C4-2B (cell line): ENCODE data around the gene TMPRSS5.
"Not testable (repeated sequence)": the region's sequence is repeated elsewhere in the genome, so short reads cannot be mapped to it uniquely, and the experiment has no call there.

Experiments used
- H3K27ac ChIP-seq: fragments of 450-650 bp; 2 replicates; pipeline ENCODE4 v1.5.1; 2017
- CTCF ChIP-seq: fragments of 450-650 bp; conservative IDR thresholded peaks from 2 replicates; pipeline ENCODE4 v1.5.1; 2017; ENCODE audit warnings: mild to moderate bottlenecking
- ZFX ChIP-seq: fragments of 450-650 bp; IDR thresholded peaks from 2 replicates; pipeline ENCODE4 v1.6.1; 2017

TMPRSS5 gene

DNA sequence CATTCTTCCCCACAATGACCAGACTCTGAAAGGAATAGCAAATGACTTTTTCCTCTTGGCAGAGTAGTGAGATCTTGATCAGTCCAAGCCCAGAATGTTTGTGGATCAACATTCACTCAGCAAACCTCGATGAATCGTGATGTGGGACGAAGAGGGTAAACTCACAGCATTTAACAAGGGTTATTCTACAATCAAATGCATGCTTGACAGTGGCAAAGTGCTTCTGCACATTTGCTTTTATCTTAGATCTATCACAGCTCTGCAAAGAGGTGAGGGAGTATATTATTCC is 31.8 kb downstream of the TMPRSS5 start:
- no peak for TF ChIP-seq ZFX
- TF ChIP-seq CTCF: no peak
- H3K27ac ChIP-seq: no peak overlapping the region

DNA sequence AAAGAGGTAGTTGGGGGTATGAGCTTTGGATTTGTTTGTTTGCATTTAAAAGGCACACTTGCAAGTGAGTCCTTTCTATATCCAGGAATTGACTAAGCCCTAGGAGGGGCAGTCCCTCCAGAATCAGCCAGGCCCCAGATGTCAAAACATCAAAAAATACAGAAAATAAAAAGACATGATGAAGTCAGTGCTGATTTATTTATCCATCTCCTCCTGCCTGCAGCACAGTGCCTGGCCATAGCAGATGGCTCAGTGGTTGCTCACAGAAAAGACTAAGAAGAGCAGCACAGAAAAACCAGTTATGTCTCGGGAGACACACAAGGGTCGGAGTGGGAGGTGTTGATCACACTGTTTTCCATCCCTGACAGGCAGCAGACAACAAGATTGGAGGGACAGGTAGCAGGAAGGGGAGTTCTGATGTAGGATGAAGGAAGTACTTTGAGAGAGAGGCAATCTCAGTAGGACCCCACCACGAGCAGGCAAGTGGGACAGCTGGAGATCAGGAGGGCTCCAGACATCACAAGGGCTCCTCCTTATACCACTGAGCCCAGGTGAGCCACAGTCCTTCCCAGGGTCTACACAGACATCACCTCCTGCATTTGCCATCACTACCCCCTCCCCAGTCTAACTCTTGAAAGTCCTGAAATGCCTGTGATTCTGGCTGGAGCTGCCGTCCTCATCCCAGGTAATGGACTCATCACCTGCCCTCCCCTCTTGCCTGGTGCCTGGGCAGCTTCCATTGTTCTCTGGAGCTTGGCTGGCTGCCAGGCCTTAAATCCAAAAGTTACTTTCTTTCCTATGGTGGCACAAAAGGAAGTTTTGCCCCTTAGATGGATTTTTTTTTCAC is 32.3 kb downstream of the TMPRSS5 start:
- TF ChIP-seq ZFX (no peak), CTCF (no peak)

DNA sequence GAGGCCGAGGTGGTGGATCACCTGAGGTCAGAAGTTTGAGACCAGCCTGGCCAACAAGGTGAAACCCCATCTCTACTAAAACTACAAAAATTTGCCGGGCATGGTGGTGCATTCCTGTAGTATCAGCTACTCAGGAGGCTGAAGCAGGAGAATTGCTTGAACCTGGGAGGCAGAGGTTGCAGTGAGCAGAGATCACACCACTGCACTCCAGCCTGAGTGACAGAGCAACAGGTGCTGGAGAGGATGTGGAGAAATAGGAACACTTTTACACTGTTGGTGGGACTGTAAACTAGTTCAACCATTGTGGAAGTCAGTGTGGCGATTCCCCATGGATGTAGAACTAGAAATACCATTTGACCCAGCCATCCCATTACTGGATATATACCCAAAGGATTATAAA is 34.2 kb downstream of the TMPRSS5 start:
- H3K27ac ChIP-seq: not testable (repeated sequence)

More for the DNA sequence above, 32.3 kb downstream of the TMPRSS5 start:
- no peak overlapping the region for H3K27ac ChIP-seq

- no peak for TF ChIP-seq ZFX
- TF ChIP-seq CTCF: no peak
- H3K27ac ChIP-seq: no peak overlapping the region
Observed at GRCh38 chr11:113670831-113671215, 35.3 kb downstream of the TMPRSS5 start.

DNA sequence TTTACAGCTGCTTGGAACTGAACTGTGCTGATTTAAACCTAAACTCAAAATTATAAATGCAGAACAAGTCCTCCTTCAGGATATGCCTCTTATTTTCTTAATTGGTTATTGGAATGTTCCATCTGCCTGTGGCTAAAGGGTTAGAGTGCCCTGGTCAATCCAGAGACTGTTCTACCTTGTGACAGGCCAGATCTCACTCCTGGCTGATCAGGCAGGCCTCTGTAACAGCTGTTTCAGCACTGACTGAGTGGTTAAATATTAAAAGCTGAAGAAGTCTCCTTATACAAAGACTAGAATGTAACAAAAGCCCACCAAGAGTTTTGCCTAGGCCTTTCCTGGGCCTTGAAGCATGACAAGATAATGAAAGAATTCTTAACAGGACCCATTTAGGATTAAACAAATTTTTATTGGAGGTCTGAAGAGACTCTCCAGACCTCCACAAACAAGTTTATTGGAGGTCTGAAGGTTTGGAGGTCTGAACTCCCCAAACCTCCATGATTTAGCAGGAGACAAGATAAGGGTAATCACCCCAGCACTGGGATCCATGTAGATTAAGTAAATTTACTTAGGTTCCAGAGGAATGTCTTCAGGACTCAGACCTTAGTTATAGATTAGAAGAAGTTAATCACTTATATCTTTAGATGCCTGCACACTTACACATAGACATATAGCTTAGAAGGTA is 35.8 kb downstream of the TMPRSS5 start:
- H3K27ac ChIP-seq: no peak overlapping the region
- no peak for TF ChIP-seq ZFX

- TF ChIP-seq CTCF: no peak
- no peak for TF ChIP-seq ZFX
- no peak overlapping the region for H3K27ac ChIP-seq
Observed at GRCh38 chr11:113668255-113668654, 37.9 kb downstream of the TMPRSS5 start.

- no peak overlapping the region for H3K27ac ChIP-seq
- TF ChIP-seq CTCF: no peak
- no peak for TF ChIP-seq ZFX
Observed at GRCh38 chr11:113667801-113668200, 38.3 kb downstream of the TMPRSS5 start.

DNA sequence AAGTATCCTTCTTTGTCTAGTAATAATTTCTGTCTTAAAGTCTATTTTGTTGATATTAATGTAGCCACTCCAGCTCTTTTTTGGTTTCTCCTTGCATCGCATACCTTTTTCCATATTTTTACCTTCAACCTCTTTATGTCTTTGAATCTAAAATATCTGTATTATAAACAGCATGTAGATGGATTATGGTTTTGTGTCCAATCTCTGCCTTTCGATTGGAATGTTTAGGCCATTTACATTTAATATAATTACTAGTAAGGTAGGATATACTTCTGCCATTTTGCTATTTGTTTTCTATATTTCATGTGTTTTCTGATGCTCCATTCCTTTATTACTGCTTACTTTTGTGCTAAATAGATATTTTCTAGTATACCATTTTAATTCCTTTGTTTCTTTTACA is 39.5 kb downstream of the TMPRSS5 start:
- TF ChIP-seq CTCF (no peak), ZFX (no peak)
- H3K27ac ChIP-seq: no peak overlapping the region
